ENCODE measurements around the gene MMGT1.

The MMGT1 gene

GRCh38 chrX:135973548-135974278, at the start of gene MMGT1:
Gene MMGT1 (minus strand): TSS chrX:135973988. CDS start chrX:135973675, 313 bp downstream.
- DNase-seq: peak; percentile 92

GRCh38 chrX:136021903-136022302, 48.1 kb upstream of the MMGT1 start:
- DNase-seq: no peak

DNA sequence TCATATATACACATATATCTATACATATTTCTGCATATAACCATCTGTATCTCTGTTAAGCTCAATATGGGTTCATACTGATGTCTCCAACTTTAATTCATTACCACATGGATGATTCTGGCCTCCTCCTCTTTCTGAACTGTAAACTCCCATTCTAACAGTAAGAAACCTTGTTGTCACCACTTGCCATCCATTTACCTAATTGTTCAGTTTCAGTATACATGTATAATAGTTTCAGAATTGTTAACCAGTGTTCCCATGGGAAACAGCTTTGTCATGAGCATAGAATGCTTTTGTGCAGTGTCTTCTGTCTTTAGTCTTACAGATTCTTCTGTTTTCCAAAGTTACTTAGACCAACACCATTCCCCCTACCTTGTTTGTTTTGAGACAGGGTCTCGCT, 47.4 kb upstream of the MMGT1 start:
- DNase-seq: no peak

DNA sequence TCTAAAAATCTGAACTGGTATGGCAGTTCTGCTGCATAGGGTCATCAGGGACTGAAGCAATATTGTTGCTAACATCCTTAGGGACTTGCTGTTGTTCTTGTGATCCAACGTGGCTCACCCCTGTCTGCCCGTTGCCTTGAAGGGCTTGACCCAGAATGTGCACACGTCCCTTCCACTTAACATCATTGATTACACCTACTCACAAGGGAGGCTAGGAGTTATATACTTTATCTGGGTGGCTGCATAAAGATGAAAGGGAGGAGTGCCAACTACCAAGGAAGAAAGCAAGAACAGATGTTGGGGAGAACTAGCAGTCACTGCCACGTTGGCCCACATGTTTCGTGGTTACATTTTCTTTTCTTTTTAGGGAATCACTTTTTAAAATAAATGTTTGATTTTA, 45.4 kb upstream of the MMGT1 start:
- no peak for DNase-seq

- DNase-seq: no peak
These were observed 43.1 kb upstream of the MMGT1 start for GRCh38 chrX:136016881-136017280.

DNA sequence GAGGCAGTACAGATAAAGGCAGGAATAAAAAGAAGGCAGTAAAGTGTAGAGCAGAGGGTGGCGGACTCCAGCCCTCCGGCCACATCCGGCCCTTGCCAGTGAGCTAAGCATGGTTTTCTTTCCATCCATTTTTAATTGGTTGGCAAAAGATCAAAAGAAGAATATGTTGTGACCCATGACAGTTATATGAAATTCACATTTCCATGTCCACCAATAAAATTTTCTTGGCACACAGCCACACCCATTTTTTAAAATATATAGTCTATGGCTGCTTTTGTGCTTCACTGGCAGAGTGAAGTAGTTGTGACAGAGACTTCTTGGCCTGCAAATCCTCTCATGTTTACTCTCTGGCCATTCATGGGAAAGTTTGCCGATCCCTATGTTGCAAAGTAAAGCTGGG, 41.2 kb upstream of the MMGT1 start:
- DNase-seq: no peak

DNA sequence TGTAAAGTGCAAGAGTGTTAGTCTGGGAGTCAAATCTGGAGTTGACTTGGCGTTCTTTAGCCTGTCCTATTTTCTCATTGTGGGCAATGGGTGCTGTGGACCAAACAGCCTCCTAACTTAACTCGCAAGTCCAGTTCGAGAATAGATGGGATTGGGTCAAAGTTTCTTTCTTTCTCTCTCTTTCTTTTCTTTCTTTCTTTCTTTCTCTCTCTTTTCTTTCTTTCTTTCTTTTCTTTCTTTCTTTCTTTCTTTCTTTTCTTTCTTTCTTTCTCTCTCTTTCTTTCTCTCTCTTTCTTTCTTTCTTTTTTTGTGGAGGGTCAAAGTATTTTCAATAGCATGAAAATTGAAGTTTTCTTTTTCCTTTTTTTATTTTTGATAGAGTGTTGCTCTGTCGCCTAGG, 14.5 kb upstream of the MMGT1 start:
- no peak for DNase-seq

DNA sequence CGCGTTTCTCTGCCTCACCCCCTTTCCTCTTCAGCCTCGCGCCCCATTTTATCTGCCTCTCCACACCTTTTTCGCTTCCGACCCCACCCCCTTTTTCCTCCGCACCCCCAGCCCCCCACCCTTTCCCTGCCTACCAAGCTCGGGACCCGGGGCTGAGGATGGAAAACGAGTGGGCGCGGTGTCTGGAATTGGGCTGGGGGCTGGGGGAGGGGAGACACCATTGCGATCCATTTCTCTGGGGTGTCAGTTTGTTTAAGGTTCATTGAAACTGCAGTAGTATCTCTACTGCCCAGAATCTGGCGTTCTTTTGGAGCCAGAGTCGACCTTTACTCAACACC, 12.2 kb upstream of the MMGT1 start:
- DNase-seq: peak; percentile 19

- DNase-seq: peak; percentile 81
These were observed 11.6 kb upstream of the MMGT1 start, which contains the start of gene SLC9A6 for GRCh38 chrX:135985157-135985972. Gene SLC9A6 (plus strand): TSS chrX:135985435. CDS start chrX:135985659, 224 bp downstream.

- DNase-seq: no peak
These were observed 11.0 kb upstream of the MMGT1 start for GRCh38 chrX:135984791-135985156.

DNA sequence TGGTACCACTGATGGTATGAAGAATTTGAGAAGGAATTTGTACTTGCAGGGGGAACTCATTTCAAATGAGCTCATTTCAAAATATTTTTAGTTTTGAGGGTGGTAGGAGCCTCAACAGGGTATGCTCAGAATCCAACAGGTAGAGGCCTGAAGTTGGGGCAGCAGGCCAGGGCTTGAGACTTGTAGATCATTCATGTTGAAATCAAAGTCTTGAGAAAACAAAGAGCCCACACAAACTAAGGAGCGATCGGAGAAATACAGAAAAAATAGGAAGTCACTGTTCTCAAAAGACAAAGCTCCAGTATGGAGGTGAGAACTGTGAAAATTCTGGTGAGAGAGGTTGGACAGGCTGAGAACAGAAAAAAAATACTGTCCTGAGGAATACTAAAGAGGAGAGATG, 10.5 kb upstream of the MMGT1 start:
- no peak for DNase-seq

DNA sequence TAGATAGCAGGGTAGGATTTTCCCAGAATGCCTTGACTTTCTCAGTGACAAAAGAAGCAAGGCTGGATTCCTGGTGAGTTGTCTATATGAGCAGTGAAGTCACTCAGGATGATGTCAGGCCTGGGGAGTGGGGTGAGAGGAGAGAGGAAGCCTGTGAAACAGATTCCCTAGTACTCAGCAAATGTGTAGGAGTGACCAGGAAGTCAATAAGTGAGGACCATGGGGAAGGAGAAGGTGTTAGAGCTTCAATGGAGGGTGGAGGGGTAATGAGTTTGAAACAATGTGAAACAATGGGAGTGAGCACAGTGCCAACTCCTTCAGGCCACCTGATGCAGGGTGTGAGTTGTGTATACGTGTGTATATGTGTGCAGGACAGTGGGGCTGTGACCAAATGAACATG, 9.1 kb upstream of the MMGT1 start:
- no peak for DNase-seq

GRCh38 chrX:135981668-135982067, 7.9 kb upstream of the MMGT1 start:
- DNase-seq: no peak

GRCh38 chrX:135981010-135981409, 7.2 kb upstream of the MMGT1 start:
- DNase-seq: no peak

DNA sequence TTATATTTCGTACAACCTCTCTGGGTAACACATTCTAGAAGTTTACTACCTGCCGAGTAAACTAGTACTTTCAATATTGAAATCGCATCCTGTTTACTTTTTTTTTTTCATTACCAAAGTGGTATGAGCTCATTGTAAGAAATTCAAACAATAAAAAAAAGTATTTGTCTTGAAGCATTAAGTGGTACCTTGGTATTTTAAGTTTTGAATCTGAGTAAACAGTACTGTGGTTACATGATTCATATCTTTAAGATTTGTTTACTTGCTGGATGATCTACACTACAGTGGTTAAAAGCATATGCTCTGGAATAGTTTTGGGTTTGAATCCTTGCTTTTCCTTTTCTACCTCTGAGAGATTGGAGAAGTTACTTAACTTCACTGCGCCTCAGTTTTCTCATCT, 3.8 kb upstream of the MMGT1 start:
- no peak for DNase-seq

DNA sequence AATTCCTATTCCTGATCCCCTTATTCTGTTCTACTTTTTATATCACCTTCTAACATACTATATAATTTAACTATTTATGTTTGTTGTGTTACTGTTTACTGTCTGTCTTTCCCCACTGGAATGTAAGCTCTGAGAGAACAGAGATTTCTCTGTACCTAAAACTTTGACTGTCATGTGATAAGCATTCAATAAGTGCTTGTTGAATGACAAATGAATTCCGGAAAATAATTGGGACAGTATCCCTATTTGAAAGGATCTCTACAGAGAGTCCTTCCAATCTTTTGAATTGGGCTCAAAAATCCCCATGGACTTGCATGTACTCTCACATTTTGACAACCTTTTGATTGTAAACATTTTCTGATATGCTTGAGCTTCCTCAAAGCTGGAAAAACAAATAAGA, 1.6 kb upstream of the MMGT1 start:
- DNase-seq: no peak

- DNase-seq: peak; percentile 86
These were observed 580 bp upstream of the MMGT1 start for GRCh38 chrX:135974279-135974856.

GRCh38 chrX:135973025-135973547, 702 bp downstream of the MMGT1 start:
- DNase-seq: peak; percentile 23

DNA sequence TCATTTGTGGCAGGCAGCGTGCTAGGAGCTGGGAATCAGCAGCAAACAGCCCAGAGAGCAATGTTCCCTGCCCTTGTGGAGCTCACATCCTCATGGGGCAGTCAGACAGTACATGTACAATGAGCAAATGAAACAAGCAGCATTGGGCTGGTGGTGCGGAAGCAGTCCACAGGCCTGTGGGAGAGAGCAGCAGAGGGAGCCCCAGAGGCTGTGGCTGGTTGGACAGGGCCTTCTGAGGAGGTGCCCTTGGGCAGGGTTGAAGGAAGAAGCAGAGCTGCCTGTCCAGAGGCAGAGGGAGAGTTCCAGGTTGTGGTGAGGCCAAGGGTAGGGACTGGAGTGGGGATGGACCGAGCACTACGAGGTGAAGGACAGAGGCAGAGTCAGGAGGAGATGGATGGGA, 22.5 kb downstream of the MMGT1 start:
- DNase-seq: no peak

GRCh38 chrX:135944486-135944885, 29.3 kb downstream of the MMGT1 start:
- no peak for DNase-seq

DNA sequence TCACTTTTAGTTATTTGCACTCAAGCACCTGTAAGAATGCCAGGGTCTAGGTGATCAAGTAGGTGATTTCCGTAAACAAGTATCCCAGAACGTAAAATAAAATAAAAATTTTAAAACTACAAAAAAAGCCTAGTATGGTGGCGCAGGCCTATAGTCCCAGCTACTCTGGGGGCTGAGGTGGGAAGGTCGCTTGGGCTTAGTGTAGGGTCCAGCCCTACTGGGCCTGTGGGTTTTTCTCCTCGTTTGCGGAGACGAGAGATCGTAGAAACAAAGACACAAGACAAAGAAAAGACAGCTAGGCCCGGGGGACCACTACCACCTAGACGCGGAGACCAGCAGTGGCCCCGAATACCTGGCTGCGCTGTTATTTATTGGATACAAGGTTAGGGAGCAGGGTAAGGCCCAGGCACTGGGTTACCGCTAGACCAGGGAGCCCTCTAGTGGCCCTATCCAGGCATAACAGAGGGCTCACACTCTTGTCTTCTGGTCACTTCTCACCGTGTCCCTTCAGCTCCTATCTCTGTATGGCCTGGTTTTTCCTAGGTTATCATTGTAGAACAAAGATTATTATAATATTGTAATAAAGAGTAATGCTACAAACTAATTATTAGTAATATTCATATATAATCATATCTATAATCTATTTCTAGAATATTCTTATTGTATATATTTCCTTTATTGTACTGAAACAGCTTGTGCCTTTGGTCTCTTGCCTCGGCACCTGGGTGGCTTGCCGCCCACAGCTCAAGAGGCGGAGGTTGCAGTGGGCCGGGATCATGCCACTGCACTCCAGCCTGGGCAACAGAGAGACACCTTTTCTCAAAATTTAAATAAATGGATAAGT, 41.9 kb downstream of the MMGT1 start:
- peak; percentile 25 for DNase-seq

- no peak for DNase-seq
These were observed 45.9 kb downstream of the MMGT1 start for GRCh38 chrX:135927897-135928296.

DNA sequence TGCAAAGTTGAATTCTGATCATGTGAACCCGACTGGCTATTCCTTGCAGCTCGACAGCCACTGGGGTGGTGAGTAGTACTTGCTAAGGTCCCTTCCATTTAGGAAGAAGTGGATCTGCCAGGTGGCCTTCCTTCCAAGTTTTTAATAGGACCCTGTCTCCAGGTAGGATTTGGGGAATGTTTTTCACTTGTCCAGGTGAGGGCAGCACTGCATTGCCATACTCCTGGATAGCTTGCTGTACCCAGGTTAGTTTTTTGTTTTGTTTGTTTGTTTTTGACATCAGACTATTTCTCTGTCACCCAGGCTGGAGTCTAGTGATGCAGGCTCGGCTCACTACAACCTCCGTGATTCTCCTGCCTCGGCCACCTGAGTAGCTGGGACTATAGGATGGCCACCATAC, 50.4 kb downstream of the MMGT1 start:
- no peak for DNase-seq
